ENCODE measurements around the gene NMRK1.

The NMRK1 gene

GRCh38 chr9:75063556-75064305, 24.2 kb downstream of the NMRK1 start:
- no peak for DNase-seq (ENCODE audit: extremely low read depth, low read depth)
- TF ChIP-seq, protein P1, sequence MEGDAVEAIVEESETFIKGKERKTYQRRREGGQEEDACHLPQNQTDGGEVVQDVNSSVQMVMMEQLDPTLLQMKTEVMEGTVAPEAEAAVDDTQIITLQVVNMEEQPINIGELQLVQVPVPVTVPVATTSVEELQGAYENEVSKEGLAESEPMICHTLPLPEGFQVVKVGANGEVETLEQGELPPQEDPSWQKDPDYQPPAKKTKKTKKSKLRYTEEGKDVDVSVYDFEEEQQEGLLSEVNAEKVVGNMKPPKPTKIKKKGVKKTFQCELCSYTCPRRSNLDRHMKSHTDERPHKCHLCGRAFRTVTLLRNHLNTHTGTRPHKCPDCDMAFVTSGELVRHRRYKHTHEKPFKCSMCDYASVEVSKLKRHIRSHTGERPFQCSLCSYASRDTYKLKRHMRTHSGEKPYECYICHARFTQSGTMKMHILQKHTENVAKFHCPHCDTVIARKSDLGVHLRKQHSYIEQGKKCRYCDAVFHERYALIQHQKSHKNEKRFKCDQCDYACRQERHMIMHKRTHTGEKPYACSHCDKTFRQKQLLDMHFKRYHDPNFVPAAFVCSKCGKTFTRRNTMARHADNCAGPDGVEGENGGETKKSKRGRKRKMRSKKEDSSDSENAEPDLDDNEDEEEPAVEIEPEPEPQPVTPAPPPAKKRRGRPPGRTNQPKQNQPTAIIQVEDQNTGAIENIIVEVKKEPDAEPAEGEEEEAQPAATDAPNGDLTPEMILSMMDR (IDR thresholded peaks at IDR 0.05; ENCODE audit: low read depth, low read length): no peak

GRCh38 chr9:75061169-75061568, 26.8 kb downstream of the NMRK1 start:
- DNase-seq (ENCODE audit: extremely low read depth, low read depth): no peak
- TF ChIP-seq, protein P1 (IDR thresholded peaks at IDR 0.05; ENCODE audit: low read depth, low read length): no peak

- no peak for DNase-seq (ENCODE audit: extremely low read depth, low read depth)
- TF ChIP-seq, protein P1 (IDR thresholded peaks at IDR 0.05; ENCODE audit: low read depth, low read length): no peak
These were observed 33.5 kb downstream of the NMRK1 start for GRCh38 chr9:75054368-75055001.

GRCh38 chr9:75053869-75054268, 34.1 kb downstream of the NMRK1 start:
- no peak for DNase-seq (ENCODE audit: extremely low read depth, low read depth)
- TF ChIP-seq, protein P1 (IDR thresholded peaks at IDR 0.05; ENCODE audit: low read depth, low read length): no peak

- no peak for DNase-seq (ENCODE audit: extremely low read depth, low read depth)
- TF ChIP-seq, protein P1 (IDR thresholded peaks at IDR 0.05; ENCODE audit: low read depth, low read length): no peak
These were observed 36.7 kb downstream of the NMRK1 start for GRCh38 chr9:75051285-75051684.

- TF ChIP-seq, protein P1 (IDR thresholded peaks at IDR 0.05; ENCODE audit: low read depth, low read length): no peak
- no peak for DNase-seq (ENCODE audit: extremely low read depth, low read depth)
These were observed 40.4 kb downstream of the NMRK1 start for GRCh38 chr9:75047506-75047905.

- TF ChIP-seq, protein P1 (IDR thresholded peaks at IDR 0.05; ENCODE audit: low read depth, low read length): no peak
- no peak for DNase-seq (ENCODE audit: extremely low read depth, low read depth)
These were observed 41.1 kb downstream of the NMRK1 start for GRCh38 chr9:75046725-75047345.

Data from AG09319 (cell line).